ENCODE measurements around the gene JUNB. TPM values are rescaled to one million over a fixed set of nuclear protein-coding genes. Genes with fewer than 3 reads are reported as not detected.

The JUNB gene
- total RNA-seq, 1 experiment from 2014 or later, result 6.6 TPM

DNA sequence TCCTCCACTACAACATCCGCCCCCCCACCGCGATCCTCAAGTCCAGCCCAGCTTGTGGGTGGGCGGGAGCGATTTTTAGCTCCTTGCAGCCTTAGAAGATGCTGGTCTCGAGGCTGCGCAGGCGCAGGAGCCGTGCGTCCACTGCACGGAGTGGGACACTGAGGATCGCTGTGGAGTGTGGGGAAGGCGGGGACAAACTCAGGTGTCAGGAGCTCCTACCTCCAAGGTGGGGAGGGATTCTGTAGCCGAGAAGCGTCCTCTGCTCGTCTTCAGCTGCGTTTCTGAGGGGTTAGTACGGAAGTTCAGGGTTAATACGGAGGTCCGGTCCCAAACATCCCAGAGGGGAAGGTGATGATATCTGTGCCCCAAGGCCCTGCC lies 43.3 kb downstream of the JUNB start, which contains the start of gene RTBDN:
TSS of gene RTBDN (minus strand) at position 14 of the 378 bp plus-strand sequence. CDS start 4,600 bp downstream, outside the sequence.
- CTCF ChIA-PET, result interaction anchor here (0.8 to 2.3 kb wide), 5 partner anchors 28 to 131 kb away, joined by 3 to 10 read pairs (median 7); partner anchors contain the start of gene RNASEH2A
- Mint-ChIP-seq H3K9me3 (no peaks in the 10 kb centered on the region), H3K27ac (0 out of 2 replicates have a peak within 1 kb of the TSS, but pooled peaks have one; percentile 31), H3K36me3 (no peaks in the 10 kb centered on the region), H3K4me3 (peak within 1 kb of the TSS; percentile 70), H3K4me1 (peaks cover 32% of the 10 kb centered on the region), H3K27me3 (ENCODE audit: low read depth) (peaks cover 61% of the 10 kb centered on the region)
- DNase-seq (ENCODE audit: low spot score), result peak; percentile 46
- TF ChIP-seq JAZF1 (CRISPR knock-in tag; IDR thresholded peaks at IDR 0.05), result no peak
- no peak for TF ChIP-seq KAT7 (CRISPR knock-in tag; IDR thresholded peaks at IDR 0.05; ENCODE audit: borderline replicate concordance)
- TF ChIP-seq, protein P1, sequence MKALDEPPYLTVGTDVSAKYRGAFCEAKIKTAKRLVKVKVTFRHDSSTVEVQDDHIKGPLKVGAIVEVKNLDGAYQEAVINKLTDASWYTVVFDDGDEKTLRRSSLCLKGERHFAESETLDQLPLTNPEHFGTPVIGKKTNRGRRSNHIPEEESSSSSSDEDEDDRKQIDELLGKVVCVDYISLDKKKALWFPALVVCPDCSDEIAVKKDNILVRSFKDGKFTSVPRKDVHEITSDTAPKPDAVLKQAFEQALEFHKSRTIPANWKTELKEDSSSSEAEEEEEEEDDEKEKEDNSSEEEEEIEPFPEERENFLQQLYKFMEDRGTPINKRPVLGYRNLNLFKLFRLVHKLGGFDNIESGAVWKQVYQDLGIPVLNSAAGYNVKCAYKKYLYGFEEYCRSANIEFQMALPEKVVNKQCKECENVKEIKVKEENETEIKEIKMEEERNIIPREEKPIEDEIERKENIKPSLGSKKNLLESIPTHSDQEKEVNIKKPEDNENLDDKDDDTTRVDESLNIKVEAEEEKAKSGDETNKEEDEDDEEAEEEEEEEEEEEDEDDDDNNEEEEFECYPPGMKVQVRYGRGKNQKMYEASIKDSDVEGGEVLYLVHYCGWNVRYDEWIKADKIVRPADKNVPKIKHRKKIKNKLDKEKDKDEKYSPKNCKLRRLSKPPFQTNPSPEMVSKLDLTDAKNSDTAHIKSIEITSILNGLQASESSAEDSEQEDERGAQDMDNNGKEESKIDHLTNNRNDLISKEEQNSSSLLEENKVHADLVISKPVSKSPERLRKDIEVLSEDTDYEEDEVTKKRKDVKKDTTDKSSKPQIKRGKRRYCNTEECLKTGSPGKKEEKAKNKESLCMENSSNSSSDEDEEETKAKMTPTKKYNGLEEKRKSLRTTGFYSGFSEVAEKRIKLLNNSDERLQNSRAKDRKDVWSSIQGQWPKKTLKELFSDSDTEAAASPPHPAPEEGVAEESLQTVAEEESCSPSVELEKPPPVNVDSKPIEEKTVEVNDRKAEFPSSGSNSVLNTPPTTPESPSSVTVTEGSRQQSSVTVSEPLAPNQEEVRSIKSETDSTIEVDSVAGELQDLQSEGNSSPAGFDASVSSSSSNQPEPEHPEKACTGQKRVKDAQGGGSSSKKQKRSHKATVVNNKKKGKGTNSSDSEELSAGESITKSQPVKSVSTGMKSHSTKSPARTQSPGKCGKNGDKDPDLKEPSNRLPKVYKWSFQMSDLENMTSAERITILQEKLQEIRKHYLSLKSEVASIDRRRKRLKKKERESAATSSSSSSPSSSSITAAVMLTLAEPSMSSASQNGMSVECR (CRISPR knock-in tag; IDR thresholded peaks at IDR 0.05; ENCODE audit: borderline replicate concordance), result no peak
- TF ChIP-seq, protein P2, sequence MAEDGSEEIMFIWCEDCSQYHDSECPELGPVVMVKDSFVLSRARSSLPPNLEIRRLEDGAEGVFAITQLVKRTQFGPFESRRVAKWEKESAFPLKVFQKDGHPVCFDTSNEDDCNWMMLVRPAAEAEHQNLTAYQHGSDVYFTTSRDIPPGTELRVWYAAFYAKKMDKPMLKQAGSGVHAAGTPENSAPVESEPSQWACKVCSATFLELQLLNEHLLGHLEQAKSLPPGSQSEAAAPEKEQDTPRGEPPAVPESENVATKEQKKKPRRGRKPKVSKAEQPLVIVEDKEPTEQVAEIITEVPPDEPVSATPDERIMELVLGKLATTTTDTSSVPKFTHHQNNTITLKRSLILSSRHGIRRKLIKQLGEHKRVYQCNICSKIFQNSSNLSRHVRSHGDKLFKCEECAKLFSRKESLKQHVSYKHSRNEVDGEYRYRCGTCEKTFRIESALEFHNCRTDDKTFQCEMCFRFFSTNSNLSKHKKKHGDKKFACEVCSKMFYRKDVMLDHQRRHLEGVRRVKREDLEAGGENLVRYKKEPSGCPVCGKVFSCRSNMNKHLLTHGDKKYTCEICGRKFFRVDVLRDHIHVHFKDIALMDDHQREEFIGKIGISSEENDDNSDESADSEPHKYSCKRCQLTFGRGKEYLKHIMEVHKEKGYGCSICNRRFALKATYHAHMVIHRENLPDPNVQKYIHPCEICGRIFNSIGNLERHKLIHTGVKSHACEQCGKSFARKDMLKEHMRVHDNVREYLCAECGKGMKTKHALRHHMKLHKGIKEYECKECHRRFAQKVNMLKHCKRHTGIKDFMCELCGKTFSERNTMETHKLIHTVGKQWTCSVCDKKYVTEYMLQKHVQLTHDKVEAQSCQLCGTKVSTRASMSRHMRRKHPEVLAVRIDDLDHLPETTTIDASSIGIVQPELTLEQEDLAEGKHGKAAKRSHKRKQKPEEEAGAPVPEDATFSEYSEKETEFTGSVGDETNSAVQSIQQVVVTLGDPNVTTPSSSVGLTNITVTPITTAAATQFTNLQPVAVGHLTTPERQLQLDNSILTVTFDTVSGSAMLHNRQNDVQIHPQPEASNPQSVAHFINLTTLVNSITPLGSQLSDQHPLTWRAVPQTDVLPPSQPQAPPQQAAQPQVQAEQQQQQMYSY (CRISPR knock-in tag; IDR thresholded peaks at IDR 0.05), result no peak
- no peak for TF ChIP-seq EMX1 (CRISPR knock-in tag; IDR thresholded peaks at IDR 0.05)
- no peak for TF ChIP-seq ELF4 (CRISPR knock-in tag; IDR thresholded peaks at IDR 0.05; ENCODE audit: low read depth)
- no peak for TF ChIP-seq GABPB1 (CRISPR knock-in tag; IDR thresholded peaks at IDR 0.05)
- TF ChIP-seq, protein P3, sequence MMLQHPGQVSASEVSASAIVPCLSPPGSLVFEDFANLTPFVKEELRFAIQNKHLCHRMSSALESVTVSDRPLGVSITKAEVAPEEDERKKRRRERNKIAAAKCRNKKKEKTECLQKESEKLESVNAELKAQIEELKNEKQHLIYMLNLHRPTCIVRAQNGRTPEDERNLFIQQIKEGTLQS (CRISPR knock-in tag; conservative IDR thresholded peaks at IDR 0.05), result no peak
- POLR2A ChIA-PET, result no interaction called here
- no peak for ATAC-seq

DNA sequence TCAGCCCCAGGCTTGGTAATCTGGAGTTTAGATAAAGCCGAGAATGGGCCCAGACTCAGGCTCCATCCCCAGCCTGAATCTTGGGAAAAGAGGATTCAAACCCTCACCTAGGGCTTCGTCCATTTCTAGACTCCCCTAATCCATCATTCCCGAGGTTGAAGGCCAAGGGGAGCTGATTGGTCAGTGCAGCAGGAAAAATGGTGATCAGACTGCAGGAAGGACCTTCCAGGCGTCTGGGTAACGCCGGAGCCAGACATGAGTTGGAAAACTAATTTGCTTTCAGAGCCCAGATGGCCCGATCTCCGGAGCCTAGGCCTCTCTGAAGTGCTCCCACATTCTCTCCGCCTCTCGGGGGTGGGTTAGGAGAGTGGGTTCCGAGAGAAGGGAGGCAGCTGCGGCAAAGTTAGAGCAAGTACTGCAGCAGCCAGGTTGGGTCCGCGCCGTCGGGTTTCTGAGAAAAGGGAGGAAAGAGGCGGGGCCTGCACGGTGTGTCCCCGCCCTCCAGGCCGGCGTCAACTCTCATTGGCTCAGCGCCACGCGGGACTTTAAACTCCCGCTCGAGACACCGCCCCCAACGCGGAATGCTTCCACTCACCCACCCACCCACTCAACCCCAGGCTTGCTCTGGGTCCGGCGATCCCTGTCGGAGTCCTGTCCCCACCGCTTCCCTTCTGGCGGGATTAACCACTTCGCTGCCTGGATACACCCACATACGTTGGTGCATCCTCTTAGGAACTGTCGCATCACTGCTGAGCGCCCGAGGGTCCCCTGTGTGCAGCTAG lies 43.9 kb downstream of the JUNB start:
- peak; percentile 74 for DNase-seq (ENCODE audit: low spot score)
- H3K9me3 Mint-ChIP-seq, result no peaks in the 10 kb centered on the region
- peaks cover 57% of the 10 kb centered on the region for H3K27me3 Mint-ChIP-seq (ENCODE audit: low read depth)
- peak overlapping the region; percentile 70 for H3K4me3 Mint-ChIP-seq
- TF ChIP-seq, protein P4, sequence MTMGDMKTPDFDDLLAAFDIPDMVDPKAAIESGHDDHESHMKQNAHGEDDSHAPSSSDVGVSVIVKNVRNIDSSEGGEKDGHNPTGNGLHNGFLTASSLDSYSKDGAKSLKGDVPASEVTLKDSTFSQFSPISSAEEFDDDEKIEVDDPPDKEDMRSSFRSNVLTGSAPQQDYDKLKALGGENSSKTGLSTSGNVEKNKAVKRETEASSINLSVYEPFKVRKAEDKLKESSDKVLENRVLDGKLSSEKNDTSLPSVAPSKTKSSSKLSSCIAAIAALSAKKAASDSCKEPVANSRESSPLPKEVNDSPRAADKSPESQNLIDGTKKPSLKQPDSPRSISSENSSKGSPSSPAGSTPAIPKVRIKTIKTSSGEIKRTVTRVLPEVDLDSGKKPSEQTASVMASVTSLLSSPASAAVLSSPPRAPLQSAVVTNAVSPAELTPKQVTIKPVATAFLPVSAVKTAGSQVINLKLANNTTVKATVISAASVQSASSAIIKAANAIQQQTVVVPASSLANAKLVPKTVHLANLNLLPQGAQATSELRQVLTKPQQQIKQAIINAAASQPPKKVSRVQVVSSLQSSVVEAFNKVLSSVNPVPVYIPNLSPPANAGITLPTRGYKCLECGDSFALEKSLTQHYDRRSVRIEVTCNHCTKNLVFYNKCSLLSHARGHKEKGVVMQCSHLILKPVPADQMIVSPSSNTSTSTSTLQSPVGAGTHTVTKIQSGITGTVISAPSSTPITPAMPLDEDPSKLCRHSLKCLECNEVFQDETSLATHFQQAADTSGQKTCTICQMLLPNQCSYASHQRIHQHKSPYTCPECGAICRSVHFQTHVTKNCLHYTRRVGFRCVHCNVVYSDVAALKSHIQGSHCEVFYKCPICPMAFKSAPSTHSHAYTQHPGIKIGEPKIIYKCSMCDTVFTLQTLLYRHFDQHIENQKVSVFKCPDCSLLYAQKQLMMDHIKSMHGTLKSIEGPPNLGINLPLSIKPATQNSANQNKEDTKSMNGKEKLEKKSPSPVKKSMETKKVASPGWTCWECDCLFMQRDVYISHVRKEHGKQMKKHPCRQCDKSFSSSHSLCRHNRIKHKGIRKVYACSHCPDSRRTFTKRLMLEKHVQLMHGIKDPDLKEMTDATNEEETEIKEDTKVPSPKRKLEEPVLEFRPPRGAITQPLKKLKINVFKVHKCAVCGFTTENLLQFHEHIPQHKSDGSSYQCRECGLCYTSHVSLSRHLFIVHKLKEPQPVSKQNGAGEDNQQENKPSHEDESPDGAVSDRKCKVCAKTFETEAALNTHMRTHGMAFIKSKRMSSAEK (CRISPR knock-in tag; IDR thresholded peaks at IDR 0.05; ENCODE audit: borderline replicate concordance), result no peak
- TF ChIP-seq, protein P5, sequence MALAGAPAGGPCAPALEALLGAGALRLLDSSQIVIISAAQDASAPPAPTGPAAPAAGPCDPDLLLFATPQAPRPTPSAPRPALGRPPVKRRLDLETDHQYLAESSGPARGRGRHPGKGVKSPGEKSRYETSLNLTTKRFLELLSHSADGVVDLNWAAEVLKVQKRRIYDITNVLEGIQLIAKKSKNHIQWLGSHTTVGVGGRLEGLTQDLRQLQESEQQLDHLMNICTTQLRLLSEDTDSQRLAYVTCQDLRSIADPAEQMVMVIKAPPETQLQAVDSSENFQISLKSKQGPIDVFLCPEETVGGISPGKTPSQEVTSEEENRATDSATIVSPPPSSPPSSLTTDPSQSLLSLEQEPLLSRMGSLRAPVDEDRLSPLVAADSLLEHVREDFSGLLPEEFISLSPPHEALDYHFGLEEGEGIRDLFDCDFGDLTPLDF (CRISPR knock-in tag; IDR thresholded peaks at IDR 0.05), result no peak
- CTCF ChIA-PET, result interaction anchor here (0.6 to 2.3 kb wide), 8 partner anchors 29 to 209 kb away, joined by 3 to 10 read pairs (median 5); partner anchors contain the start of gene RNASEH2A
- no peak overlapping the region for H3K27ac Mint-ChIP-seq
- peaks cover 36% of the 10 kb centered on the region for H3K4me1 Mint-ChIP-seq
- peak; percentile 5 for ATAC-seq
- POLR2A ChIA-PET, result interaction anchor here (0.7 kb wide), 1 partner anchor 12 kb away, joined by 5 read pairs; no protein-coding TSS in a partner anchor
- no peaks in the 10 kb centered on the region for H3K36me3 Mint-ChIP-seq

All from WTC11 (cell line).